Pulmonary artery endothelial cell (primary cell): ENCODE data around the gene NEIL1. TPM values are rescaled to one million over a fixed set of nuclear protein-coding genes. Genes with fewer than 3 reads are reported as not detected.
"Not testable (repeated sequence)": the region's sequence is repeated elsewhere in the genome, so short reads cannot be mapped to it uniquely, and the experiment has no call there.

Source experiments
- DNase-seq: peaks from one replicate; pipeline ENCODE4 v3.0.0-alpha.2; 2011; ENCODE audit warnings: low read depth, low spot score
- total RNA-seq: library from RNA; depleted of rRNA; stranded (reverse); fragments of >200 nt; gene quantifications from 2 replicates; pipeline ENCODE4 v1.2.3, GENCODE V29; 2014

Gene NEIL1
- total RNA-seq, 1 donor from 2014 or later = 10.6 TPM

- not testable (repeated sequence) for DNase-seq
These were observed 13.0 kb upstream of the NEIL1 start for GRCh38 chr15:75333654-75334419.

- no peak for DNase-seq
These were observed 11.5 kb upstream of the NEIL1 start for GRCh38 chr15:75335313-75335704.

GRCh38 chr15:75335705-75336355 is 11.0 kb upstream of the NEIL1 start, which contains the start of gene COMMD4:
Gene COMMD4, plus strand, starts transcription at chr15:75336063. Its CDS starts 27 bp downstream, at chr15:75336090.
- peak; percentile 79 for DNase-seq

- DNase-seq = no peak
These were observed 8.1 kb upstream of the NEIL1 start for GRCh38 chr15:75338661-75339240.

- no peak for DNase-seq
These were observed 7.2 kb upstream of the NEIL1 start for GRCh38 chr15:75339531-75340240.

GRCh38 chr15:75342221-75342620 is 4.6 kb upstream of the NEIL1 start:
- no peak for DNase-seq

GRCh38 chr15:75343953-75344352 is 2.9 kb upstream of the NEIL1 start:
- DNase-seq = not testable (repeated sequence)

GRCh38 chr15:75347222-75348033 is 589 bp downstream of the NEIL1 start:
- no peak for DNase-seq

- DNase-seq = no peak
These were observed 1.3 kb downstream of the NEIL1 start for GRCh38 chr15:75348034-75348561.

- no peak for DNase-seq
These were observed 1.9 kb downstream of the NEIL1 start for GRCh38 chr15:75348562-75349350.

- not testable (repeated sequence) for DNase-seq
These were observed 2.5 kb downstream of the NEIL1 start for GRCh38 chr15:75349351-75349669.

GRCh38 chr15:75349851-75350588 is 3.2 kb downstream of the NEIL1 start:
- DNase-seq = no peak

GRCh38 chr15:75350601-75351361 is 3.9 kb downstream of the NEIL1 start:
- DNase-seq = no peak

GRCh38 chr15:75352186-75353080 is 5.6 kb downstream of the NEIL1 start:
- DNase-seq = no peak

GRCh38 chr15:75353604-75354003 is 6.8 kb downstream of the NEIL1 start:
- DNase-seq = no peak

- no peak for DNase-seq
These were observed 7.6 kb downstream of the NEIL1 start for GRCh38 chr15:75354454-75354853.

GRCh38 chr15:75355369-75355768 is 8.5 kb downstream of the NEIL1 start:
- no peak for DNase-seq

- DNase-seq = no peak
These were observed 9.2 kb downstream of the NEIL1 start for GRCh38 chr15:75356006-75356405.
